SK-N-SH (cell line): ENCODE results near the gene ASXL2.

Experiments
- EP300 ChIP-seq, 2 experiments: IDR thresholded peaks; 2 replicates each; pipeline versions ENCODE4 v1.4.0 to v1.6.1; 2012; ENCODE audit warnings: borderline replicate concordance in 1 of 2, low read depth in 1 of 2, low read length in 1 of 2
- FOXM1 ChIP-seq: IDR thresholded peaks from 2 replicates; pipeline ENCODE4 v1.4.0; 2012; ENCODE audit warnings: low read depth, mild to moderate bottlenecking
- NRF1 ChIP-seq: IDR thresholded peaks from 2 replicates; pipeline ENCODE4 v1.6.1; 2012; ENCODE audit warnings: low read depth, mild to moderate bottlenecking, low read length
- POLR2AphosphoS5 ChIP-seq: IDR thresholded peaks from 2 replicates; pipeline ENCODE4 v1.6.1; 2012; ENCODE audit warnings: low read depth, low read length
- RCOR1 ChIP-seq: fragments of 150-350 bp; IDR thresholded peaks from 2 replicates; pipeline ENCODE4 v1.6.1; 2017; ENCODE audit warnings: antibody characterized with exemption, low read length
- SMC3 ChIP-seq: IDR thresholded peaks from 2 replicates; pipeline ENCODE4 v1.6.1; 2012; ENCODE audit warnings: low read depth, low read length, improper control_type of control experiment
- TF ChIP-seq, protein P1 (sequence below): fragments of 150-350 bp; IDR thresholded peaks from 2 replicates; pipeline ENCODE4 v1.6.1; 2016; ENCODE audit warnings: mild to moderate bottlenecking, low read depth, low read length
- TF ChIP-seq, protein P2 (sequence below): fragments of 200-600 bp; sonication (generic); IDR thresholded peaks from 2 replicates; pipeline ENCODE4 v1.6.1; 2017; ENCODE audit warnings: antibody characterized with exemption, mild to moderate bottlenecking, moderate library complexity
- TF ChIP-seq, protein P3 (sequence below): IDR thresholded peaks from 2 replicates; pipeline ENCODE4 v1.4.0; 2012; ENCODE audit warnings: low read depth, borderline replicate concordance
- TF ChIP-seq, protein P4 (sequence below): fragments of 150-350 bp; IDR thresholded peaks from 2 replicates; pipeline ENCODE4 v1.6.1; 2017; ENCODE audit warnings: antibody characterized with exemption, low read length, low read depth, borderline replicate concordance

DNA sequence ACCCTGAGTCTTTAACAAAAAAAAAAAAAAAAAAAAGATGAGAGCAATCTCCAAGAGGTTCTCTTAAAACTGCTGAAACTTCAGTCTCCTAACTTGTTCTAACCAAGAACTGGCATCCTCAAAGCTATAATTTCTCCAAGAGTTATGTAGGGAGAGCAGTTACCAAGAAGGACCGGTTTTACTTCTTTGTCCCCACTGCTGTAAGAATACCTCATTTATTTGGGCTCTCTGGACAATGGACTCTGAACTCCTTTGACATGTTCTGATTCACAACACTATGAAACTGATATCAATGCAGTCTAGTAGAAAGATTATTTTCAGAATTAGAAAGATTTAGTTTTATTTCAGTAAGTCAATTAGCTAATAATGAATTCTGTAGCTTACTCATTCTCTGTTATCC, 120.4 kb downstream of the ASXL2 start:
- no peak for TF ChIP-seq POLR2AphosphoS5
- TF ChIP-seq, protein P1, sequence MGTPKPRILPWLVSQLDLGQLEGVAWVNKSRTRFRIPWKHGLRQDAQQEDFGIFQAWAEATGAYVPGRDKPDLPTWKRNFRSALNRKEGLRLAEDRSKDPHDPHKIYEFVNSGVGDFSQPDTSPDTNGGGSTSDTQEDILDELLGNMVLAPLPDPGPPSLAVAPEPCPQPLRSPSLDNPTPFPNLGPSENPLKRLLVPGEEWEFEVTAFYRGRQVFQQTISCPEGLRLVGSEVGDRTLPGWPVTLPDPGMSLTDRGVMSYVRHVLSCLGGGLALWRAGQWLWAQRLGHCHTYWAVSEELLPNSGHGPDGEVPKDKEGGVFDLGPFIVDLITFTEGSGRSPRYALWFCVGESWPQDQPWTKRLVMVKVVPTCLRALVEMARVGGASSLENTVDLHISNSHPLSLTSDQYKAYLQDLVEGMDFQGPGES, result no peak
- TF ChIP-seq, protein P2, sequence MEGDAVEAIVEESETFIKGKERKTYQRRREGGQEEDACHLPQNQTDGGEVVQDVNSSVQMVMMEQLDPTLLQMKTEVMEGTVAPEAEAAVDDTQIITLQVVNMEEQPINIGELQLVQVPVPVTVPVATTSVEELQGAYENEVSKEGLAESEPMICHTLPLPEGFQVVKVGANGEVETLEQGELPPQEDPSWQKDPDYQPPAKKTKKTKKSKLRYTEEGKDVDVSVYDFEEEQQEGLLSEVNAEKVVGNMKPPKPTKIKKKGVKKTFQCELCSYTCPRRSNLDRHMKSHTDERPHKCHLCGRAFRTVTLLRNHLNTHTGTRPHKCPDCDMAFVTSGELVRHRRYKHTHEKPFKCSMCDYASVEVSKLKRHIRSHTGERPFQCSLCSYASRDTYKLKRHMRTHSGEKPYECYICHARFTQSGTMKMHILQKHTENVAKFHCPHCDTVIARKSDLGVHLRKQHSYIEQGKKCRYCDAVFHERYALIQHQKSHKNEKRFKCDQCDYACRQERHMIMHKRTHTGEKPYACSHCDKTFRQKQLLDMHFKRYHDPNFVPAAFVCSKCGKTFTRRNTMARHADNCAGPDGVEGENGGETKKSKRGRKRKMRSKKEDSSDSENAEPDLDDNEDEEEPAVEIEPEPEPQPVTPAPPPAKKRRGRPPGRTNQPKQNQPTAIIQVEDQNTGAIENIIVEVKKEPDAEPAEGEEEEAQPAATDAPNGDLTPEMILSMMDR, result no peak
- TF ChIP-seq SMC3, result no peak
- TF ChIP-seq, protein P3, sequence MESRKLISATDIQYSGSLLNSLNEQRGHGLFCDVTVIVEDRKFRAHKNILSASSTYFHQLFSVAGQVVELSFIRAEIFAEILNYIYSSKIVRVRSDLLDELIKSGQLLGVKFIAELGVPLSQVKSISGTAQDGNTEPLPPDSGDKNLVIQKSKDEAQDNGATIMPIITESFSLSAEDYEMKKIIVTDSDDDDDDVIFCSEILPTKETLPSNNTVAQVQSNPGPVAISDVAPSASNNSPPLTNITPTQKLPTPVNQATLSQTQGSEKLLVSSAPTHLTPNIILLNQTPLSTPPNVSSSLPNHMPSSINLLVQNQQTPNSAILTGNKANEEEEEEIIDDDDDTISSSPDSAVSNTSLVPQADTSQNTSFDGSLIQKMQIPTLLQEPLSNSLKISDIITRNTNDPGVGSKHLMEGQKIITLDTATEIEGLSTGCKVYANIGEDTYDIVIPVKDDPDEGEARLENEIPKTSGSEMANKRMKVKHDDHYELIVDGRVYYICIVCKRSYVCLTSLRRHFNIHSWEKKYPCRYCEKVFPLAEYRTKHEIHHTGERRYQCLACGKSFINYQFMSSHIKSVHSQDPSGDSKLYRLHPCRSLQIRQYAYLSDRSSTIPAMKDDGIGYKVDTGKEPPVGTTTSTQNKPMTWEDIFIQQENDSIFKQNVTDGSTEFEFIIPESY, result no peak
- TF ChIP-seq FOXM1, result no peak
- TF ChIP-seq, protein P4, sequence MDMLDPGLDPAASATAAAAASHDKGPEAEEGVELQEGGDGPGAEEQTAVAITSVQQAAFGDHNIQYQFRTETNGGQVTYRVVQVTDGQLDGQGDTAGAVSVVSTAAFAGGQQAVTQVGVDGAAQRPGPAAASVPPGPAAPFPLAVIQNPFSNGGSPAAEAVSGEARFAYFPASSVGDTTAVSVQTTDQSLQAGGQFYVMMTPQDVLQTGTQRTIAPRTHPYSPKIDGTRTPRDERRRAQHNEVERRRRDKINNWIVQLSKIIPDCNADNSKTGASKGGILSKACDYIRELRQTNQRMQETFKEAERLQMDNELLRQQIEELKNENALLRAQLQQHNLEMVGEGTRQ, result no peak
- TF ChIP-seq RCOR1, result no peak
- no peak for TF ChIP-seq EP300 (IDR thresholded peaks at IDR 0.05; ENCODE audit: borderline replicate concordance in 1 of 2, low read depth in 1 of 2, low read length in 1 of 2)
- no peak for TF ChIP-seq NRF1
